Measurements from ENCODE around the gene TJP2. TPM values are rescaled to one million over a fixed set of nuclear protein-coding genes. Genes with fewer than 3 reads are reported as not detected.

TJP2 gene
- total RNA-seq, 1 donor, result 61.7 TPM

DNA sequence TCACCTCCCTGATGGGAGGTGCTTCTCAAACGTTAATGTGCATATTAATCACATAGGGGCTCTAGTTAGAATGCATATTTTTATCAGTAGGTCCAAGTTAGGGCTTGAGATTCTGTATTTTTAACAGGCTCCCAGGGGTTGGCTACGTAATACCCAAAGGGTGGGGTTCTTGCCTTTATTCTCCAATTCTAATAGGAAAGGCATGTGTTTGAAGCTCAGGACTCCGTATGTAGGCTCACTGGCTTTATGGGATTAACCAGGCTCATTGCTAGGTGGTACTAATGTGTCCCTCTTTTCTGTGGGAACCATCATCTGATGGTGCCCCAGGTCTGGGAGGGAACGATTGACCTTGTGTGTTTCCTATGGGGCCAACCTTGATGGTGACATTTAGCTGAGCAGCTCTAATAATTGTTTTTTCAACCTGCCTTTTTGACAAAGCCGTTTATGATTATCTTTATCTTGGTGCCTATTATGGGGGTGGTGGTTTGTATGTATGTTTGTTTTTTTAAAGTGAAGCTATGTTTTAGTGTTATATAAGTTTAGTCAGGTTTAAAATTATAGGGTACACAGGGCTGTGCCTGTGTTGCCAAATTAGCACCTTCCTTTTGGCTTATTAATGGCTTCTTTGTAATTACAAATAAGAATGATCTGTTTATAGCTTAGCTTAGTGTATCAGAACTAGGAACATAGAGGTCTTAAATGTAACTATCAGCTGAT, 20.8 kb downstream of the TJP2 start:
- DNase-seq (ENCODE audit: low read depth), result no peak
- no peak for TF ChIP-seq CTCF (IDR thresholded peaks at IDR 0.05; ENCODE audit: insufficient read depth, low read length)
- H3K4me3 ChIP-seq (ENCODE audit: low read depth, low read length), result no peak overlapping the region

- no peak for DNase-seq (ENCODE audit: low read depth)
- H3K4me3 ChIP-seq (ENCODE audit: low read depth, low read length), result no peak overlapping the region
- no peak for TF ChIP-seq CTCF (IDR thresholded peaks at IDR 0.05; ENCODE audit: insufficient read depth, low read length)
These were observed 21.6 kb downstream of the TJP2 start for GRCh38 chr9:69195668-69196067.

- no peak for DNase-seq (ENCODE audit: low read depth)
- no peak overlapping the region for H3K4me3 ChIP-seq (ENCODE audit: low read depth, low read length)
- TF ChIP-seq CTCF (IDR thresholded peaks at IDR 0.05; ENCODE audit: insufficient read depth, low read length), result no peak
These were observed 23.6 kb downstream of the TJP2 start for GRCh38 chr9:69197687-69198086.

GRCh38 chr9:69198521-69199220, 24.6 kb downstream of the TJP2 start:
- DNase-seq (ENCODE audit: low read depth), result peak; percentile 22
- TF ChIP-seq CTCF (IDR thresholded peaks at IDR 0.05; ENCODE audit: insufficient read depth, low read length), result no peak

DNA sequence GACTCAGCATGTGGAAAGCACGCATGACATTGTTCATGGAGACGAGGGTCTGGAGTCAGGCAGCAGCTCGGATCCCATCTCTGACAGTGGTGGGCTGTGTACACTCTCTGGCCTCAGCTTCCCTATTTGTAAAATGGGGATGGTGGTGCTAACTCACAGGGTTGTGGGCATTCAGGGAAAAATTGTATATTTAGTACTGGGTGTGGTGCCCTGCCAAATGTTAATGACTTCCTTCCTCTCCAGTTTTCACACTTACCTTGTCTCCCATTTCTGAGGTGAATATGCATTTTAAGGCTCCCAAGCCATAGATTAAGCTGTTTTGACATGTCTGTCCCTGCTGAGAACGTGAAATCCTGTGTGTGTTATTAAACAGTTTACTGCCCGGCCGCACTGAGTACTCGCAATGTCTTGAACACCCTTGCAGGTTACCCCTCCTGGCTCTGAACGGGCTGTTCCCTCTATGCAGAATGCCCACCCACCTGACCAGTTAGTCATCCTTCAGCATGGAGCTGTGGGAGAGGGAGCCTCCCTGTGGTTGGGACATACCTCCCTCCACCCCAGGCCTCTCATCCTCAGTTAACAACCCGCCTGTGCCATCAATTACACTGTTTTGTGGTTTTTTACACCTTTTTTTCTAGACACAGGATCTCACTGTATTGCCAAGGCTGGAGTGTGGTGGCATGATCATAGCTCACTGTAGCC, 25.8 kb downstream of the TJP2 start:
- no peak for TF ChIP-seq CTCF (IDR thresholded peaks at IDR 0.05; ENCODE audit: insufficient read depth, low read length)
- DNase-seq (ENCODE audit: low read depth), result peak; percentile 42
- H3K4me3 ChIP-seq (ENCODE audit: low read depth, low read length), result no peak overlapping the region

More at GRCh38 chr9:69198521-69199220, 24.6 kb downstream of the TJP2 start:
- no peak overlapping the region for H3K4me3 ChIP-seq (ENCODE audit: low read depth, low read length)

- TF ChIP-seq CTCF (IDR thresholded peaks at IDR 0.05; ENCODE audit: insufficient read depth, low read length), result no peak
- no peak overlapping the region for H3K4me3 ChIP-seq (ENCODE audit: low read depth, low read length)
- no peak for DNase-seq (ENCODE audit: low read depth)
These were observed 28.5 kb downstream of the TJP2 start for GRCh38 chr9:69202556-69202955.
